HepG2 (cell line): ENCODE results near the gene TMEM125. TPM values are rescaled to one million over a fixed set of nuclear protein-coding genes. Genes with fewer than 3 reads are reported as not detected.

ENCODE experiments used
- CBX1 ChIP-seq: IDR thresholded peaks from one replicate; pipeline ENCODE4 v1.6.1; 2016; ENCODE audit warnings: antibody characterized with exemption, low read depth
- CTCF ChIP-seq: sonication (generic); formaldehyde crosslinking; IDR thresholded peaks from 2 replicates; pipeline ENCODE4 v1.5.0; 2020; ENCODE audit warnings: mild to moderate bottlenecking, missing genetic modification reagents, moderate library complexity
- E2F1 ChIP-seq: sonication (generic); formaldehyde crosslinking; IDR thresholded peaks from 2 replicates; pipeline ENCODE4 v1.5.0; 2020; ENCODE audit warnings: missing genetic modification reagents
- FOXP1 ChIP-seq, 2 experiments: fragments of 450-650 bp in 1 of 2; IDR thresholded peaks; 2 replicates each; pipeline ENCODE4 v1.6.1; 2017 to 2018; ENCODE audit warnings: antibody characterized with exemption in 1 of 2
- FOXP4 ChIP-seq: sonication (generic); formaldehyde crosslinking; IDR thresholded peaks from 2 replicates; pipeline ENCODE4 v1.4.0; 2020; ENCODE audit warnings: missing genetic modification reagents
- HNRNPL ChIP-seq: fragments of 200-400 bp; formaldehyde crosslinking; IDR thresholded peaks from 2 replicates; pipeline ENCODE4 v1.6.1; 2017; ENCODE audit warnings: mild to moderate bottlenecking, low read depth, low read length
- ISL2 ChIP-seq: sonication (generic); formaldehyde crosslinking; IDR thresholded peaks from 2 replicates; pipeline ENCODE4 v1.5.0; 2020; ENCODE audit warnings: missing genetic modification reagents
- KLF11 ChIP-seq: IDR thresholded peaks from 2 replicates; pipeline ENCODE4 v1.6.1; 2016; ENCODE audit warnings: missing compliant biosample characterization
- MNT ChIP-seq: fragments of 450-650 bp; IDR thresholded peaks from 2 replicates; pipeline ENCODE4 v1.6.1; 2016
- RNF219 ChIP-seq: sonication (generic); formaldehyde crosslinking; IDR thresholded peaks from 2 replicates; pipeline ENCODE4 v1.5.0; 2020; ENCODE audit warnings: mild to moderate bottlenecking, missing genetic modification reagents
- ZNF121 ChIP-seq: sonication (generic); formaldehyde crosslinking; IDR thresholded peaks from 2 replicates; pipeline ENCODE4 v1.5.0; 2020; ENCODE audit warnings: mild to moderate bottlenecking, missing genetic modification reagents
- ZNF136 ChIP-seq: sonication (generic); formaldehyde crosslinking; IDR thresholded peaks from 2 replicates; pipeline ENCODE4 v1.8.1; 2022; ENCODE audit warnings: low read depth, mild to moderate bottlenecking, moderate library complexity, missing genetic modification reagents
- ZNF251 ChIP-seq: sonication (generic); formaldehyde crosslinking; IDR thresholded peaks from 2 replicates; pipeline ENCODE4 v1.9.0; 2021; ENCODE audit warnings: mild to moderate bottlenecking, missing genetic modification reagents
- ZNF562 ChIP-seq: sonication (generic); formaldehyde crosslinking; IDR thresholded peaks from 2 replicates; pipeline ENCODE4 v1.8.0; 2022; ENCODE audit warnings: missing genetic modification reagents, borderline replicate concordance
- polyA plus RNA-seq, 8 experiments: library from polyadenylated mRNA; depleted of rRNA in 3 of 8; stranded (reverse) in 7 of 8; unstranded in 1 of 8; fragments of >200 nt; fragmentation: Illumina TruSeq in 4 of 8; extraction: Trizol in 4 of 8; gene quantifications; 2 replicates each; pipeline versions ENCODE4 v1.2.1 to v1.2.3, GENCODE V29; 2011 to 2016; ENCODE audit warnings: low read depth in 4 of 8, missing spikeins in 1 of 8, mixed read lengths in 1 of 8; ENCODE audit not compliant: insufficient read depth in 1 of 8
- total RNA-seq, 5 experiments: library from RNA; depleted of rRNA; stranded (reverse); fragments of >200 nt; fragmentation: Illumina TruSeq; extraction: Trizol; gene quantifications; 2 replicates each; pipeline ENCODE4 v1.2.3, GENCODE V29; 2016; ENCODE audit warnings: low read depth in 1 of 5
- TF ChIP-seq, protein P1 (sequence below): IDR thresholded peaks from 2 replicates; pipeline ENCODE4 v1.6.1; 2016
- TF ChIP-seq, protein P2 (sequence below): sonication (generic); formaldehyde crosslinking; conservative IDR thresholded peaks from 2 replicates; pipeline ENCODE4 v1.8.0; 2022; ENCODE audit warnings: missing genetic modification reagents

TMEM125 gene
- total and polyA plus RNA-seq, 2 of the 13 experiments (the other 11 are each of a cell fraction or from before 2014, with no cell fraction given): 0.03 TPM; not detected in 1

DNA sequence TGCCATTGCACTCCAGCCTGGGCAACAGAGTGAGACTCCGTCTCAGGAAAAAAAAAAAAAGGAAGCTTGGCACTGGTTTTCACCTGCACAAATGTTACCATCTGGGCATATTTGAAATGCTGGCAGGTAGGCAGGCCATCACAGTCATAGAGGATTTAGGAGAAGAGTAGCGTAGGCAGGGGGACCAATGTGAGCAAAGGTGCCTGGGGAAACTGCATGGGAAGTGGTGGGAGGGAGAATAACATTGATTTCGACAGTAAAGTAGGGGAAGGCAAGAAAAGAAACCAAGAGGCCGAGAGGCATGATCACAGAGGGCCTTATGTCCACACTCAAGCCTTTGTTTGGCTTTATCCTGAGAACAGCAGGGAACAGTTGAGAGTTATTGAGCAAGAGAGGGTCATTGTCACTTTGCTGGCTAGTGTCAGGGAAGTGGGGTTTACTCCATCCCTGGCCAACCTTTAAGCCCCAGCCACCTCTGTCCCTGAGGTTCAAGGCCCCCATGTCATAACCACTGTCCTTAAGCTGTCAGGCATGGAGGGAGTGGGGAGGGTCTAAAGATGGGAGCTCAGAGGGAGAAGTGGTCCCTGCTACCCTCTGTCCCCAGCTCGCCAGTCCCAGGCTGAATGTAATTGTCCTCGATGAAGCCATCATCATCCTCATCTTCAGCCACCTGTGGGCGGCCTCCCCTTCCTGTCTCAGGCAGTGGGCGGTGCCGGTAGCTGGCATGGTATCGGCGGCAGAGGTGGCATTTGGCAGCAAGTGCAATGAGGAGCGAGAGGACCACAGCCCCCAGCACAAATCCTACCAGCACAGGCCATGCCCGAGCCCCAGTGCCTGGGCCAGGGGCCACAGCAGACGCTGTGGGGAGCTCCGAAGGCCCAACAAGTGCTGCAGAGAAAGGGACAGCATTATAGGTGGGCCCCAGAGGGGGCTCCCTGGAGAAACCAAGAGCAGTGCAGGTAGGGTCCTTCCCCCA lies 12.7 kb downstream of the TMEM125 start (continued):
- TF ChIP-seq FOXP4 (CRISPR knock-in tag): peak; percentile 60
- TF ChIP-seq CBX1: no peak
- TF ChIP-seq FOXP1 (IDR thresholded peaks at IDR 0.05): no peak
- peak; percentile 66 for TF ChIP-seq FOXP1 (CRISPR knock-in tag; IDR thresholded peaks at IDR 0.05)
- TF ChIP-seq RNF219 (CRISPR knock-in tag): no peak
- peak; percentile 53; the same call in 1 of the 2 replicates for TF ChIP-seq ZNF121 (CRISPR knock-in tag)
- no peak for TF ChIP-seq E2F1 (CRISPR knock-in tag)
- TF ChIP-seq MNT: no peak
- TF ChIP-seq, protein P1, sequence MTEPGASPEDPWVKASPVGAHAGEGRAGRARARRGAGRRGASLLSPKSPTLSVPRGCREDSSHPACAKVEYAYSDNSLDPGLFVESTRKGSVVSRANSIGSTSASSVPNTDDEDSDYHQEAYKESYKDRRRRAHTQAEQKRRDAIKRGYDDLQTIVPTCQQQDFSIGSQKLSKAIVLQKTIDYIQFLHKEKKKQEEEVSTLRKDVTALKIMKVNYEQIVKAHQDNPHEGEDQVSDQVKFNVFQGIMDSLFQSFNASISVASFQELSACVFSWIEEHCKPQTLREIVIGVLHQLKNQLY: peak; percentile 61; the same call in 1 of the 2 replicates
- no peak for TF ChIP-seq ZNF562 (CRISPR knock-in tag)
- TF ChIP-seq CTCF (CRISPR knock-in tag): 0 out of 2 replicates have a peak, but pooled peaks have one; percentile 7
- peak; percentile 45; the same call in 1 of the 2 replicates for TF ChIP-seq ISL2
- no peak for TF ChIP-seq ZNF251 (CRISPR knock-in tag)
- TF ChIP-seq HNRNPL: no peak
- TF ChIP-seq KLF11 (CRISPR knock-in tag): no peak
- TF ChIP-seq, protein P2, sequence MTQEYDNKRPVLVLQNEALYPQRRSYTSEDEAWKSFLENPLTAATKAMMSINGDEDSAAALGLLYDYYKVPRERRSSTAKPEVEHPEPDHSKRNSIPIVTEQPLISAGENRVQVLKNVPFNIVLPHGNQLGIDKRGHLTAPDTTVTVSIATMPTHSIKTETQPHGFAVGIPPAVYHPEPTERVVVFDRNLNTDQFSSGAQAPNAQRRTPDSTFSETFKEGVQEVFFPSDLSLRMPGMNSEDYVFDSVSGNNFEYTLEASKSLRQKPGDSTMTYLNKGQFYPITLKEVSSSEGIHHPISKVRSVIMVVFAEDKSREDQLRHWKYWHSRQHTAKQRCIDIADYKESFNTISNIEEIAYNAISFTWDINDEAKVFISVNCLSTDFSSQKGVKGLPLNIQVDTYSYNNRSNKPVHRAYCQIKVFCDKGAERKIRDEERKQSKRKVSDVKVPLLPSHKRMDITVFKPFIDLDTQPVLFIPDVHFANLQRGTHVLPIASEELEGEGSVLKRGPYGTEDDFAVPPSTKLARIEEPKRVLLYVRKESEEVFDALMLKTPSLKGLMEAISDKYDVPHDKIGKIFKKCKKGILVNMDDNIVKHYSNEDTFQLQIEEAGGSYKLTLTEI (CRISPR knock-in tag): no peak
- no peak for TF ChIP-seq ZNF136
